B cell (primary cell): Measurements from ENCODE around the gene KPNA3.

Source experiments
- EZH2 ChIP-seq: IDR thresholded peaks from 2 replicates; pipeline ENCODE4 v1.6.1; 2012; ENCODE audit warnings: borderline replicate concordance, low read depth, mild to moderate bottlenecking, moderate library complexity, low read length; ENCODE audit not compliant: insufficient read depth, poor library complexity, severe bottlenecking
- TF ChIP-seq, protein P1 (sequence below): fragments of 200-600 bp; IDR thresholded peaks from one replicate; pipeline ENCODE4 v1.8.0; 2022; ENCODE audit warnings: antibody characterized with exemption, mild to moderate bottlenecking

DNA sequence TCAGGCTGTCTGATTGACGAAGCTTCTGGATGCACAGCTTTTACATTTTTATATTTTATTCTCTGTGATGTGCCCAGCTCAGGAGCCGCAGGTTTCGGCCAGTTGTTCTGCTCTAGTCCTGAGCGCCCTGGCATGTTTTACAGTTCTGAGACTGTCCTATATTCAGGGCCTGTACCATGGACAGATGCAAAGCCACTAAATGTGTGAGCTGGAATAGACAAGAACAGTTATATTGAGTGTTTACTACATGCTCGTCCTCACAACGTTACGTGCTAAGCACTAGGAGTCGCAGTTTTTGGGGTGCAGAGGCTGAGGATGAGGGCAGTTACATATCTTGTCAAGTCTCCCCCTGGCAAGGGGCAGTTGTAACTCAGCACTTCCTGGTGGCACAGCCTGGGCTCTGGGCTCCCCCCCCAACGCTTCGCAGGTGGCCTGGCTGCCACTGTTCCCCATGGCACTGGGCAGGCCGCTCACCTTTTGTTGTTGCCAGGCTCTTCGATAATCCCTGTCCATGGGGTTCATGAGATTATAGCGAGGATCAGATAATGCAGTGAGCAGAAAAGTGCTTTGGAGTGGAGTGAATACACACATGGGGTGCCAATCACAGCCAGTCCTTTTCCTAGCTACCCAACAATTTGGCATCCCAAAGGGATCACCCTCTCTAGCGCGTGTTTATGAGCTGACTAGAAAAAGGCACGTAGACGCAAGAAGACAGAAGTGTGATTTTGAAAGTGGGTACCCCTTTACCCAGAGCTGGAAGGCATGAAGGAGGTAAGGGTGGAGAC lies 140.7 kb downstream of the KPNA3 start:
- TF ChIP-seq, protein P1, sequence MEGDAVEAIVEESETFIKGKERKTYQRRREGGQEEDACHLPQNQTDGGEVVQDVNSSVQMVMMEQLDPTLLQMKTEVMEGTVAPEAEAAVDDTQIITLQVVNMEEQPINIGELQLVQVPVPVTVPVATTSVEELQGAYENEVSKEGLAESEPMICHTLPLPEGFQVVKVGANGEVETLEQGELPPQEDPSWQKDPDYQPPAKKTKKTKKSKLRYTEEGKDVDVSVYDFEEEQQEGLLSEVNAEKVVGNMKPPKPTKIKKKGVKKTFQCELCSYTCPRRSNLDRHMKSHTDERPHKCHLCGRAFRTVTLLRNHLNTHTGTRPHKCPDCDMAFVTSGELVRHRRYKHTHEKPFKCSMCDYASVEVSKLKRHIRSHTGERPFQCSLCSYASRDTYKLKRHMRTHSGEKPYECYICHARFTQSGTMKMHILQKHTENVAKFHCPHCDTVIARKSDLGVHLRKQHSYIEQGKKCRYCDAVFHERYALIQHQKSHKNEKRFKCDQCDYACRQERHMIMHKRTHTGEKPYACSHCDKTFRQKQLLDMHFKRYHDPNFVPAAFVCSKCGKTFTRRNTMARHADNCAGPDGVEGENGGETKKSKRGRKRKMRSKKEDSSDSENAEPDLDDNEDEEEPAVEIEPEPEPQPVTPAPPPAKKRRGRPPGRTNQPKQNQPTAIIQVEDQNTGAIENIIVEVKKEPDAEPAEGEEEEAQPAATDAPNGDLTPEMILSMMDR: no peak
- no peak for TF ChIP-seq EZH2
